HepG2 (cell line): ENCODE data around the gene NUP88. TPM values are rescaled to one million over a fixed set of nuclear protein-coding genes. Genes with fewer than 3 reads are reported as not detected.

ENCODE experiments used
- KDM2A ChIP-seq: sonication (generic); formaldehyde crosslinking; IDR thresholded peaks from 2 replicates; pipeline ENCODE4 v1.4.0; 2020; ENCODE audit warnings: low read depth, missing genetic modification reagents, borderline replicate concordance
- KDM5A ChIP-seq: fragments of 200-600 bp; sonication (generic); IDR thresholded peaks from 2 replicates; pipeline ENCODE4 v1.7.0; 2018; ENCODE audit warnings: antibody characterized with exemption, mild to moderate bottlenecking, low read length, borderline replicate concordance
- KLF9 ChIP-seq: IDR thresholded peaks from 2 replicates; pipeline ENCODE4 v1.6.1; 2016; ENCODE audit warnings: low read depth
- NFAT5 ChIP-seq: sonication (generic); formaldehyde crosslinking; IDR thresholded peaks from 2 replicates; pipeline ENCODE4 v1.4.0; 2020; ENCODE audit warnings: missing genetic modification reagents
- NONO ChIP-seq, 2 experiments: fragments of 450-650 bp in 1 of 2; sonication (generic) in 1 of 2; formaldehyde crosslinking in 1 of 2; IDR thresholded peaks in 1 of 2; conservative IDR thresholded peaks in 1 of 2; 2 replicates each; pipeline versions ENCODE4 v1.6.1 to v1.8.0; 2017 to 2022; ENCODE audit warnings: mild to moderate bottlenecking in 1 of 2, missing genetic modification reagents in 1 of 2, moderate library complexity in 1 of 2
- RXRB ChIP-seq: IDR thresholded peaks from 2 replicates; pipeline ENCODE4 v1.6.1; 2016; ENCODE audit warnings: borderline replicate concordance, missing genetic modification reagents, missing compliant biosample characterization
- SIX1 ChIP-seq: sonication (generic); formaldehyde crosslinking; IDR thresholded peaks from 2 replicates; pipeline ENCODE4 v1.4.0; 2020; ENCODE audit warnings: missing genetic modification reagents, borderline replicate concordance
- ZNF17 ChIP-seq: sonication (generic); formaldehyde crosslinking; IDR thresholded peaks from 2 replicates; pipeline ENCODE4 v1.5.0; 2020; ENCODE audit warnings: mild to moderate bottlenecking, missing genetic modification reagents
- ZNF337 ChIP-seq: sonication (generic); formaldehyde crosslinking; IDR thresholded peaks from 2 replicates; pipeline ENCODE4 v1.5.1; 2020; ENCODE audit warnings: missing genetic modification reagents, low read depth, mild to moderate bottlenecking, borderline replicate concordance
- ZNF782 ChIP-seq: sonication (generic); formaldehyde crosslinking; IDR thresholded peaks from 2 replicates; pipeline ENCODE4 v1.4.0; 2020; ENCODE audit warnings: missing genetic modification reagents, mild to moderate bottlenecking, borderline replicate concordance
- ZXDC ChIP-seq: sonication (generic); formaldehyde crosslinking; IDR thresholded peaks from 2 replicates; pipeline ENCODE4 v1.5.0; 2020; ENCODE audit warnings: mild to moderate bottlenecking, missing genetic modification reagents
- polyA plus RNA-seq, 8 experiments: library from polyadenylated mRNA; depleted of rRNA in 3 of 8; stranded (reverse) in 7 of 8; unstranded in 1 of 8; fragments of >200 nt; fragmentation: Illumina TruSeq in 4 of 8; extraction: Trizol in 4 of 8; gene quantifications; 2 replicates each; pipeline versions ENCODE4 v1.2.1 to v1.2.3, GENCODE V29; 2011 to 2016; ENCODE audit warnings: low read depth in 4 of 8, missing spikeins in 1 of 8, mixed read lengths in 1 of 8; ENCODE audit not compliant: insufficient read depth in 1 of 8
- total RNA-seq, 5 experiments: library from RNA; depleted of rRNA; stranded (reverse); fragments of >200 nt; fragmentation: Illumina TruSeq; extraction: Trizol; gene quantifications; 2 replicates each; pipeline ENCODE4 v1.2.3, GENCODE V29; 2016; ENCODE audit warnings: low read depth in 1 of 5
- TF ChIP-seq, protein P1 (sequence below): sonication (generic); formaldehyde crosslinking; IDR thresholded peaks from 2 replicates; pipeline ENCODE4 v1.4.0; 2020; ENCODE audit warnings: mild to moderate bottlenecking, low read depth, missing genetic modification reagents
- TF ChIP-seq, protein P2 (sequence below), 2 experiments: sonication (generic) in 1 of 2; formaldehyde crosslinking in 1 of 2; IDR thresholded peaks; 2 replicates each; pipeline versions ENCODE4 v1.4.0 to v1.6.1; 2018 to 2020; ENCODE audit warnings: missing genetic modification reagents in 2 of 2, borderline replicate concordance in 1 of 2, low read depth in 1 of 2, mild to moderate bottlenecking in 1 of 2, missing biosample characterization in 1 of 2
- TF ChIP-seq, protein P3 (sequence below): sonication (generic); formaldehyde crosslinking; IDR thresholded peaks from 2 replicates; pipeline ENCODE4 v1.8.0; 2022; ENCODE audit warnings: mild to moderate bottlenecking, missing genetic modification reagents; ENCODE audit not compliant: insufficient replicate concordance

NUP88 gene
- total and polyA plus RNA-seq, 2 of the 13 experiments (the other 11 are each of a cell fraction or from before 2014, with no cell fraction given) = 48.2 to 130 TPM

GRCh38 chr17:5419959-5420653, 644 bp upstream of the NUP88 start, which contains the start of gene RPAIN (continued):
- TF ChIP-seq NFAT5 (CRISPR knock-in tag) (0 out of 2 replicates have a peak, but pooled peaks have one; percentile 59), RXRB (CRISPR knock-in tag) (peak; percentile 18; the same call in 1 of the 2 replicates), ZXDC (CRISPR knock-in tag) (0 out of 2 replicates have a peak, but pooled peaks have one; percentile 69), ZNF337 (CRISPR knock-in tag) (0 out of 2 replicates have a peak, but pooled peaks have one; percentile 50), ZNF17 (CRISPR knock-in tag) (no peak), NONO (IDR thresholded peaks at IDR 0.05) (no peak), NONO (CRISPR knock-in tag; conservative IDR thresholded peaks at IDR 0.05) (peak; percentile 51), ZNF782 (CRISPR knock-in tag) (peak; percentile 19; the same call in 1 of the 2 replicates), KLF9 (0 out of 2 replicates have a peak, but pooled peaks have one; percentile 31), KDM2A (peak; percentile 81), SIX1 (CRISPR knock-in tag) (peak; percentile 25; the same call in 1 of the 2 replicates), KDM5A (peak; percentile 79)
- TF ChIP-seq, protein P1, sequence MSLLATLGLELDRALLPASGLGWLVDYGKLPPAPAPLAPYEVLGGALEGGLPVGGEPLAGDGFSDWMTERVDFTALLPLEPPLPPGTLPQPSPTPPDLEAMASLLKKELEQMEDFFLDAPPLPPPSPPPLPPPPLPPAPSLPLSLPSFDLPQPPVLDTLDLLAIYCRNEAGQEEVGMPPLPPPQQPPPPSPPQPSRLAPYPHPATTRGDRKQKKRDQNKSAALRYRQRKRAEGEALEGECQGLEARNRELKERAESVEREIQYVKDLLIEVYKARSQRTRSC (CRISPR knock-in tag) = peak; percentile 74; the same call in 1 of the 2 replicates
- TF ChIP-seq, protein P2, sequence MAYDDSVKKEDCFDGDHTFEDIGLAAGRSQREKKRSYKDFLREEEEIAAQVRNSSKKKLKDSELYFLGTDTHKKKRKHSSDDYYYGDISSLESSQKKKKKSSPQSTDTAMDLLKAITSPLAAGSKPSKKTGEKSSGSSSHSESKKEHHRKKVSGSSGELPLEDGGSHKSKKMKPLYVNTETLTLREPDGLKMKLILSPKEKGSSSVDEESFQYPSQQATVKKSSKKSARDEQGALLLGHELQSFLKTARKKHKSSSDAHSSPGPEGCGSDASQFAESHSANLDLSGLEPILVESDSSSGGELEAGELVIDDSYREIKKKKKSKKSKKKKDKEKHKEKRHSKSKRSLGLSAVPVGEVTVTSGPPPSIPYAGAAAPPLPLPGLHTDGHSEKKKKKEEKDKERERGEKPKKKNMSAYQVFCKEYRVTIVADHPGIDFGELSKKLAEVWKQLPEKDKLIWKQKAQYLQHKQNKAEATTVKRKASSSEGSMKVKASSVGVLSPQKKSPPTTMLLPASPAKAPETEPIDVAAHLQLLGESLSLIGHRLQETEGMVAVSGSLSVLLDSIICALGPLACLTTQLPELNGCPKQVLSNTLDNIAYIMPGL (CRISPR knock-in tag; IDR thresholded peaks at IDR 0.05; ENCODE audit: borderline replicate concordance in 1 of 2, low read depth in 1 of 2) = peak; percentile 61 to 71
- TF ChIP-seq, protein P3, sequence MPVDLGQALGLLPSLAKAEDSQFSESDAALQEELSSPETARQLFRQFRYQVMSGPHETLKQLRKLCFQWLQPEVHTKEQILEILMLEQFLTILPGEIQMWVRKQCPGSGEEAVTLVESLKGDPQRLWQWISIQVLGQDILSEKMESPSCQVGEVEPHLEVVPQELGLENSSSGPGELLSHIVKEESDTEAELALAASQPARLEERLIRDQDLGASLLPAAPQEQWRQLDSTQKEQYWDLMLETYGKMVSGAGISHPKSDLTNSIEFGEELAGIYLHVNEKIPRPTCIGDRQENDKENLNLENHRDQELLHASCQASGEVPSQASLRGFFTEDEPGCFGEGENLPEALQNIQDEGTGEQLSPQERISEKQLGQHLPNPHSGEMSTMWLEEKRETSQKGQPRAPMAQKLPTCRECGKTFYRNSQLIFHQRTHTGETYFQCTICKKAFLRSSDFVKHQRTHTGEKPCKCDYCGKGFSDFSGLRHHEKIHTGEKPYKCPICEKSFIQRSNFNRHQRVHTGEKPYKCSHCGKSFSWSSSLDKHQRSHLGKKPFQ (CRISPR knock-in tag) = peak; percentile 70
